Ureter (tissue), 1 donor: ENCODE measurements around the gene GPRASP3. TPM values are rescaled to one million over a fixed set of nuclear protein-coding genes. Genes with fewer than 3 reads are reported as not detected.
"Not testable (repeated sequence)": the region's sequence is repeated elsewhere in the genome, so short reads cannot be mapped to it uniquely, and the experiment has no call there.

ENCODE experiments used
- DNase-seq: peaks from one replicate; pipeline ENCODE4 v3.0.0-alpha.2; 2020; ENCODE audit warnings: low spot score
- total RNA-seq: library from RNA; stranded (reverse); gene quantifications from one replicate; pipeline ENCODE4 v1.2.4, GENCODE V29; 2023
- donor health status: DM: yes; HTN: yes; CAD: no.

Gene GPRASP3
- 6.5 TPM for total RNA-seq

GRCh38 chrX:102720237-102721168 is at the start of gene GPRASP3:
Gene GPRASP3 (plus strand): TSS chrX:102720743. CDS start chrX:102748996, 28,253 bp downstream.
- DNase-seq, result peak; percentile 76

GRCh38 chrX:102672856-102673255 is 47.7 kb upstream of the GPRASP3 start:
- DNase-seq, result no peak

GRCh38 chrX:102677479-102677878 is 43.1 kb upstream of the GPRASP3 start:
- DNase-seq, result not testable (repeated sequence)

- DNase-seq, result no peak
Measured at GRCh38 chrX:102684772-102685520, 35.6 kb upstream of the GPRASP3 start.

GRCh38 chrX:102694749-102695148 is 25.8 kb upstream of the GPRASP3 start:
- no peak for DNase-seq

GRCh38 chrX:102696306-102696705 is 24.2 kb upstream of the GPRASP3 start:
- DNase-seq, result no peak

GRCh38 chrX:102697494-102697893 is 23.0 kb upstream of the GPRASP3 start:
- DNase-seq, result no peak

GRCh38 chrX:102708900-102709299 is 11.6 kb upstream of the GPRASP3 start:
- no peak for DNase-seq

- DNase-seq, result no peak
Measured at GRCh38 chrX:102711872-102712215, 8.7 kb upstream of the GPRASP3 start.

- DNase-seq, result no peak
Measured at GRCh38 chrX:102712216-102712966, 8.2 kb upstream of the GPRASP3 start, which contains the start of gene GPRASP2. Gene GPRASP2 (plus strand): TSS chrX:102712448. CDS start chrX:102714870, 2,422 bp downstream.

- peak; percentile 63 for DNase-seq
Measured at GRCh38 chrX:102712981-102713625, 7.4 kb upstream of the GPRASP3 start.

GRCh38 chrX:102714994-102715393 is 5.5 kb upstream of the GPRASP3 start:
- DNase-seq, result no peak

- no peak for DNase-seq
Measured at GRCh38 chrX:102715967-102716366, 4.6 kb upstream of the GPRASP3 start.

- DNase-seq, result not testable (repeated sequence)
Measured at GRCh38 chrX:102721169-102721506, 595 bp downstream of the GPRASP3 start.

- no peak for DNase-seq
Measured at GRCh38 chrX:102723456-102723855, 2.9 kb downstream of the GPRASP3 start.

- no peak for DNase-seq
Measured at GRCh38 chrX:102727761-102728160, 7.2 kb downstream of the GPRASP3 start.

GRCh38 chrX:102728646-102729045 is 8.1 kb downstream of the GPRASP3 start:
- DNase-seq, result no peak

GRCh38 chrX:102739657-102740056 is 19.1 kb downstream of the GPRASP3 start:
- DNase-seq, result no peak

GRCh38 chrX:102744307-102744706 is 23.8 kb downstream of the GPRASP3 start:
- DNase-seq, result no peak

GRCh38 chrX:102745513-102745856 is 24.9 kb downstream of the GPRASP3 start:
- DNase-seq, result no peak

GRCh38 chrX:102745857-102746584 is 25.5 kb downstream of the GPRASP3 start:
- DNase-seq, result peak; percentile 63
